Activated CD4-positive, alpha-beta T cell treated with anti-CD3 and anti-CD28 coated beads, Interleukin-10, Interleukin-2, amounts not matched to agents 100 ng/mL and 50 ng/mL, durations not matched to agents 16 hours and 8 hours (primary cell): Measurements from ENCODE around the gene AKAP12.
"Not testable (repeated sequence)": the region's sequence is repeated elsewhere in the genome, so short reads cannot be mapped to it uniquely, and the experiment has no call there.

ENCODE experiments used
- DNase-seq: peaks from one replicate; pipeline ENCODE4 v3.0.0-alpha.2; 2020

Gene AKAP12

GRCh38 chr6:151350442-151351145, 110.8 kb downstream of the AKAP12 start:
- DNase-seq = no peak

GRCh38 chr6:151351146-151351700, 111.5 kb downstream of the AKAP12 start:
- no peak for DNase-seq

GRCh38 chr6:151351731-151352130, 112.0 kb downstream of the AKAP12 start:
- no peak for DNase-seq

GRCh38 chr6:151352410-151353396, 112.9 kb downstream of the AKAP12 start:
- no peak for DNase-seq

DNA sequence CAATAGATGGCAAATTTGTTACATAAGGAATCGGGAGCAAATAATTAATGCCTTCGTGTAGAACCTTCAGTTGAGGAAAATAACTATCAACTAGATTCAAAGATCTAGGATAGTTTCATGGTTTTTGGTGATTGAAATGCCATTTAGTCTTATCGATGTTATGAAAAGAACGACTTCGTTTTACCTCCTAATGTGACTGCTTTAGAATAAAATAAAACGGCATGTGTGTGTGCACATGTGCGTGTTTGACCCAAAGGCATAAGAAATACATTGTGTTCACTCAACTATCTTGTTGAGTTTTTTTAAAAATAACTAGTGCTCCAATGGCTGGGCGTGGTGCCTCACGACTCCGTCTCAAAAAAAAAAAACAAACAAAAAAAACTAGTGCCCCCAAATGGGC, 114.0 kb downstream of the AKAP12 start:
- DNase-seq = no peak

DNA sequence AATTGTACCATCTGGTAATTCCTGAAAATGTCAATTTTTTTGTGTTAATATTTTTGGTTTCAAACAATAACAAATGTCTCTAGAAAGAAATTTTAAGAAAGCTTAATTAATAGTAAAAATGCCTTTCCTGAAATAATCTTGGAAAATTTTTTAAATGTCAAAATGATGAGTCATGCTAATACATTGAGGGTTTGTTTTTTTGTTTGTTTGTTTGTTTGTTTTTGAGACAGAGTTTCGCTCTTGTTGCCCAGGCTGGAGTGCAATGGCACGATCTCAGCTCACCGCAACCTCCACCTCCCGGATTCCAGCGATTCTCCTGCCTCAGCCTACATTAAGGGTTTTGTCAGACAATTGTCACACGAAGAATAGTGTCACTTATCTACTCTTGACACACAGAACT, 117.2 kb downstream of the AKAP12 start:
- DNase-seq = not testable (repeated sequence)

DNA sequence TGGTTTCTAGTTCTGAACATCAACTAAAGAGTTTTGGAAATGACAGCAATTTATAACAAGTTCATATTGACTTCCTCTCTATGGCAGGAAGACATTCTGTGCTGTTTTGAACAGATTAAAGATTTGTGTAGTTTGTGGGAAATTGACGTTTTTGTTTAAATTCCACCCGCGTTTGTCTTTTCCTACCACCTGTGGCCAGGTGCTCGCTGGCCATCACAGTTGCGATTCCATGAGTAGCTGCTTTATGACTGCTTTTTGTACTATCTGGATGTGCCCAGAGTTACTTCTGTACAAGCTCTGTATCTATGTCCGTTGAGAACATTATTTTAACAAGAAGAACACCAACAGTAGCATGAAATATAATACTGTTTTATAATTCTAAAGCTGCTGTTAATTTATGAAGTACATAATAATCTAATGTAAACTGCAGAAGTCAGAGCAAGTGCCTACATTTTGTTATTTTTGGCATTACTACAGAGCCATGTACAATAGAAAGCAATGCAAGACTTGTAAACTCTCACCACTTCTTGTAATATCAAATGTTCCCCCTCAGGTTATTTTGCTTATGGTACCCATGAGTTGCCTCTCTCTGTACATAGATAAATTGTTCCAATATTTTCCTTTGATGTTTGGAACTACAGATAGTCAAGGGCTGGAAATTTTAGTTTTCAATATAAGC, 118.1 kb downstream of the AKAP12 start:
- DNase-seq = no peak

GRCh38 chr6:151358475-151358874, 118.7 kb downstream of the AKAP12 start:
- DNase-seq = no peak

DNA sequence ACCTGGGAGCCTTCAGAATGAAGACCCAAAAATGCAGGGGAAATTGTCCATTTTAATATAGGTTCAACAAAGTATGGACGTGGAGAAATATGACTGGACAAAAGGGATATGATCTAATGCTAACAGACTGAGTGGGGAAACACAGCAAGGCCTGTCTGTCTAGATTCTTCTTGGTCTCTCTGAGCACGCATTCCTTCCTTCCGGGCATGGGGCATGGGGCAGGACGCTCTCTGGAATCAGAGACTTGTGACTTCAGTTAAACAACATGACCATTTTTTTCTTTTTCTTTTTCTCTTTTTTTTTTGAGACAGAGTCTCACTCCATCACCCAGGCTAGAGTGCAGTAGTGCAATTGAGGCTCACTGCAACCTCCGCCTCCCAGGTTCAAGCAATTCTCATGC, 119.7 kb downstream of the AKAP12 start:
- DNase-seq = no peak

GRCh38 chr6:151365233-151365632, 125.5 kb downstream of the AKAP12 start:
- DNase-seq = no peak

DNA sequence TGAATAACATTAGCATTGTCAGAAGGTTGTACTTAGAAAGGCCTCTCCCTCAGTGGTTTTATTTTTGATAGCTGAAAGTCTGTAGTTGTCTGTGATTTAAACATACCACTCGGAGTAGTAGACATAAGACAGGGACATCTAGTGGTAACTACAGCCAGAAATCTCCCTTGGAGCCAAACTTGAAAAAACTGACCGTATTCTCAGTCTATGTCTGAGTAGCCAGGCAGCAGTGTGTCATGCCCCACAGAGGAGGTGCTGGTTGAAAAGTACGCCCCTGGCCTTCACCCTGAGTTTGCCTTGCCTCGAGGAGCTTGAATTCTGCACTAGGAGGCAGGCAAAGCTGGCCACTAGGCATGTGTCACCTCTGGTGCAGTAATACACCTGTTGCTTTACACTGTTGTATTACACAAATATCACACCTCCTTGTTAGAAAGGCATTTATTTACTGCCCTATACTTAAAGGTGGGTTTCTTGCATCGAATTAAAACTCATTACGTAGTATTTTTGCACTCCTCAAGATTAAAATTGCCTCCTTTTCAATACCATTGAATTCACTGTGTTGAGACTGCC, 130.8 kb downstream of the AKAP12 start:
- no peak for DNase-seq

- DNase-seq = peak; percentile 39
Observed at GRCh38 chr6:151372164-151372563, 132.4 kb downstream of the AKAP12 start.

DNA sequence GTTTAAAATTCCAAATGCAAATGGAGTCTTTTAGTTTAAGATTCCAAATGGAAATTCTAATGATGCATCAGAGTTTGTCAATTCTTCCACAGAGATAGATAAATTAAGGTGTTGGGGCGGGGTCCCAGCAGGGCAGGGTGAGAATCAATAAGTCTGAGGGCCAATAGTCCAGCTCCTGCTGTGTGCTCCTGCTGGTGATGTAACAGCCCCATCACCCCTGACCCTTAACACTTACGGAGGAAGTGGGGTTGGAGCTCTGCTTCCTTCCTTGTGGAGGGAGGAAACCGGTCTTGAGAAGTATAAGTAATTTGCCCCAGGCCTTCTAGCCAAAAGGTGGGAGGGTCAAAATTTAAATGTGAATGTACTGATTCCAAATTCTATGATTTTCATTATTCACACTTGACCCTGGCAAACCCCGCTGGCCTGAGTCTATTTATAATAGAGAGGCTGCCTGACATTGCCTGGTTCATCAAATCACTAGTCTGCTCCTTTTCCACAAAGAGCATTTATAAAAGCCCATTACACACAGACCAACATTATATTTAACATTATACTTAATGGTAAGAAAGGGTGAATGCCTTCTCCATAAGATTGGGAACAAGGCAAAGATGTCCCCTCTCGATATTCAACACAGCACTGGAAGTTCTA, 134.4 kb downstream of the AKAP12 start:
- DNase-seq = peak; percentile 59

DNA sequence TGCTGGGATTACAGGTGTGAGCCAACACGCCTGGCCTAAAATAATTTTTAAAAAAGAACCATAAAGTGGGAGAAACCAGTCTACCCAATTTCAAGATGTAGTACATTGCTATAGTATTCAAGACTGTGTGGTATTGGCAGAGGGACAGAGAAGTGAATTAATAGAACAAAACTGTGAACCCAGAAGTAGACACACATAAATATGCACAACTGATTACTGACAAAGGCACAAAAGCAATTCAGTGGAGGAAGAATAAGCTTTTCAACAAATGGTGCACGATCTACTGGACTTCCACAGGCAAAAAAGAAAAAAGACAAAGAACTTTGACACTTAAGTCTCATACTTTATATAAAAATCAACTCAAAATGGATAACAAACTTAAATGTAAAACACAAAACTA, 136.1 kb downstream of the AKAP12 start:
- DNase-seq = no peak

- DNase-seq = no peak
Observed at GRCh38 chr6:151376440-151376839, 136.7 kb downstream of the AKAP12 start.

GRCh38 chr6:151377095-151377494, 137.3 kb downstream of the AKAP12 start:
- no peak for DNase-seq

GRCh38 chr6:151379933-151380847, 140.4 kb downstream of the AKAP12 start:
- DNase-seq = peak; percentile 45

DNA sequence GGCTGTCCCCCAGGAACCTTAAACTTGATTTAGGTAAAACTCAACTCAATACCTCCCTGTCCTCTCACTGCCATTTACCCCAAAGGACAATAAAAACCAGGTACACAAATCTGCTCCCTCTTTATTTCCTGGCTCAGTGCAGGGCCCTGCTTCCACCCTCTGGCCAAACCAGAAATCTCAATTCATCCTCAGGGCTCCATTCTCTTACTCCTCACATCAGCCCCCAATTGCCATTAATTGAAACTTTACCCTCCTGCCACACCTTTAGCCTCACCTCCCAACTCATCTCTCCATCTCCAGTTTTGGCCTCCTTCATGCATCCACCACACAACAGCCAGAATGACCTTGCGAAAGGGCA, 141.1 kb downstream of the AKAP12 start:
- no peak for DNase-seq

- DNase-seq = peak; percentile 60
Observed at GRCh38 chr6:151381722-151382121, 142.0 kb downstream of the AKAP12 start.

- not testable (repeated sequence) for DNase-seq
Observed at GRCh38 chr6:151382631-151383030, 142.9 kb downstream of the AKAP12 start.

GRCh38 chr6:151384151-151384550, 144.4 kb downstream of the AKAP12 start:
- DNase-seq = no peak
